Spinal cord (tissue), 10 donors: ENCODE data around the gene ANKRD53. TPM values are rescaled to one million over a fixed set of nuclear protein-coding genes. Genes with fewer than 3 reads are reported as not detected.

ENCODE experiments used
- DNase-seq, 6 donors: peaks; one replicate each; pipeline versions ENCODE4 v3.0.0 to v3.0.0-alpha.2; 2013 to 2015; ENCODE audit warnings: low spot score in 6 of 6, low read depth in 4 of 6
- H3K27ac ChIP-seq: one replicate; pipeline ENCODE4 v1.5.1; 2013; ENCODE audit warnings: low read depth, low read length, control low read depth
- H3K27me3 ChIP-seq: one replicate; pipeline ENCODE4 v1.6.1; 2013; ENCODE audit warnings: low read length; ENCODE audit not compliant: control insufficient read depth, insufficient read depth
- H3K36me3 ChIP-seq: one replicate; pipeline ENCODE4 v1.6.1; 2013; ENCODE audit warnings: low read length; ENCODE audit not compliant: control insufficient read depth, insufficient read depth
- H3K4me1 ChIP-seq: one replicate; pipeline ENCODE4 v1.6.1; 2013; ENCODE audit warnings: low read length; ENCODE audit not compliant: control insufficient read depth, insufficient read depth
- H3K4me3 ChIP-seq: one replicate; pipeline ENCODE4 v1.5.1; 2013; ENCODE audit warnings: low read depth, low read length, control low read depth
- H3K9me3 ChIP-seq: one replicate; pipeline ENCODE4 v1.6.1; 2013; ENCODE audit warnings: low read length; ENCODE audit not compliant: control insufficient read depth, insufficient read depth
- WGBS: methylation state at CpG from one replicate; pipeline ENCODE4 v1.1.5; 2013; ENCODE audit warnings: missing lambda C conversion rate; ENCODE audit not compliant: insufficient coverage; 5-methylcytosine and 5-hydroxymethylcytosine counted together
- polyA plus RNA-seq, 2 donors: library from polyadenylated mRNA; unstranded; fragments of 120-200 nt; gene quantifications; one replicate each; pipeline ENCODE4 v1.2.1, GENCODE V29; 2013; ENCODE audit not compliant: insufficient read length in 2 of 2
- total RNA-seq, 2 donors: library from RNA; depleted of rRNA in 1 of 2; stranded (reverse); fragments of 120-200 nt in 1 of 2; fragments of >200 nt in 1 of 2; gene quantifications; one replicate each; pipeline versions ENCODE4 v1.2.3 to v1.2.4, GENCODE V29; 2013 to 2014
- donor health status: healthy.

ANKRD53 gene
- total and polyA plus RNA-seq, 4 donors: 0.69 to 6.8 (median 3.7) TPM

- WGBS: 75% methylated on average over 8 of the region's 10 CpGs
- H3K4me3 ChIP-seq: no peak overlapping the region
- no peaks in the 10 kb centered on the region for H3K9me3 ChIP-seq
- no peaks in the 10 kb centered on the region for H3K4me1 ChIP-seq
- H3K27ac ChIP-seq: no peak overlapping the region
- DNase-seq: no peak
- H3K27me3 ChIP-seq: peaks cover 25% of the 10 kb centered on the region
- H3K36me3 ChIP-seq: peaks cover 4% of the 10 kb centered on the region
Measured at GRCh38 chr2:70936979-70937811, 41.2 kb upstream of the ANKRD53 start.

GRCh38 chr2:70937866-70938585 lies 40.4 kb upstream of the ANKRD53 start:
- no peak for DNase-seq
- Histone ChIP-seq H3K27me3 (peaks cover 25% of the 10 kb centered on the region), H3K36me3 (peaks cover under 1% of the 10 kb centered on the region), H3K27ac (no peak overlapping the region), H3K4me1 (no peaks in the 10 kb centered on the region), H3K9me3 (no peaks in the 10 kb centered on the region), H3K4me3 (no peak overlapping the region)
- WGBS: 51% methylated on average over 6 of the region's 10 CpGs

- H3K27ac ChIP-seq: no peak overlapping the region
- WGBS: 20% methylated on average over 2 of the region's 3 CpGs
Measured at GRCh38 chr2:70938586-70938950, 39.9 kb upstream of the ANKRD53 start.

GRCh38 chr2:70939001-70939838 lies 39.2 kb upstream of the ANKRD53 start:
- Histone ChIP-seq H3K4me1 (no peaks in the 10 kb centered on the region), H3K27me3 (peaks cover 25% of the 10 kb centered on the region), H3K36me3 (no peaks in the 10 kb centered on the region), H3K4me3 (no peak overlapping the region), H3K27ac (no peak overlapping the region), H3K9me3 (no peaks in the 10 kb centered on the region)
- WGBS: 19% methylated on average over 30 of the region's 30 CpGs
- DNase-seq: no peak

More at GRCh38 chr2:70938586-70938950, 39.9 kb upstream of the ANKRD53 start:
- Histone ChIP-seq H3K4me3 (no peak overlapping the region), H3K4me1 (no peaks in the 10 kb centered on the region), H3K27me3 (peaks cover 25% of the 10 kb centered on the region), H3K36me3 (no peaks in the 10 kb centered on the region), H3K9me3 (no peaks in the 10 kb centered on the region)
- no peak for DNase-seq

- Histone ChIP-seq H3K27ac (no peak overlapping the region), H3K27me3 (peaks cover 25% of the 10 kb centered on the region), H3K4me1 (no peaks in the 10 kb centered on the region), H3K36me3 (no peaks in the 10 kb centered on the region), H3K9me3 (no peaks in the 10 kb centered on the region), H3K4me3 (no peak overlapping the region)
- no peak for DNase-seq
- WGBS: 79% methylated on average over 7 of the region's 10 CpGs
Measured at GRCh38 chr2:70939839-70940580, 38.4 kb upstream of the ANKRD53 start.

GRCh38 chr2:70941186-70941585 lies 37.2 kb upstream of the ANKRD53 start:
- H3K27ac ChIP-seq: no peak overlapping the region
- no peaks in the 10 kb centered on the region for H3K4me1 ChIP-seq
- no peak for DNase-seq
- WGBS: 73% methylated on average over 3 of the region's 6 CpGs
- H3K36me3 ChIP-seq: no peaks in the 10 kb centered on the region
- peaks cover 27% of the 10 kb centered on the region for H3K27me3 ChIP-seq
- H3K4me3 ChIP-seq: no peak overlapping the region
- H3K9me3 ChIP-seq: no peaks in the 10 kb centered on the region

- DNase-seq: no peak
- no peaks in the 10 kb centered on the region for H3K36me3 ChIP-seq
- H3K4me1 ChIP-seq: peaks cover 3% of the 10 kb centered on the region
- peaks cover 30% of the 10 kb centered on the region for H3K27me3 ChIP-seq
- H3K9me3 ChIP-seq: no peaks in the 10 kb centered on the region
- H3K27ac ChIP-seq: no peak overlapping the region
- H3K4me3 ChIP-seq: no peak overlapping the region
- WGBS: 82% methylated on average over 5 of the region's 5 CpGs
Measured at GRCh38 chr2:70941701-70942100, 36.7 kb upstream of the ANKRD53 start.

GRCh38 chr2:70942396-70943204 lies 35.8 kb upstream of the ANKRD53 start:
- H3K4me1 ChIP-seq: peaks cover 4% of the 10 kb centered on the region
- H3K27me3 ChIP-seq: peaks cover 39% of the 10 kb centered on the region
- H3K27ac ChIP-seq: no peak overlapping the region
- no peak overlapping the region for H3K4me3 ChIP-seq
- no peaks in the 10 kb centered on the region for H3K36me3 ChIP-seq
- no peaks in the 10 kb centered on the region for H3K9me3 ChIP-seq
- DNase-seq: no peak
- WGBS: 67% methylated on average over 3 of the region's 6 CpGs
